Spinal cord (tissue), 10 donors: ENCODE results near the gene INPP5E. TPM values are rescaled to one million over a fixed set of nuclear protein-coding genes. Genes with fewer than 3 reads are reported as not detected.

Experiments
- DNase-seq, 6 donors: peaks; one replicate each; pipeline versions ENCODE4 v3.0.0 to v3.0.0-alpha.2; 2013 to 2015; ENCODE audit warnings: low spot score in 6 of 6, low read depth in 4 of 6
- H3K27ac ChIP-seq: one replicate; pipeline ENCODE4 v1.5.1; 2013; ENCODE audit warnings: low read depth, low read length, control low read depth
- H3K27me3 ChIP-seq: one replicate; pipeline ENCODE4 v1.6.1; 2013; ENCODE audit warnings: low read length; ENCODE audit not compliant: control insufficient read depth, insufficient read depth
- H3K36me3 ChIP-seq: one replicate; pipeline ENCODE4 v1.6.1; 2013; ENCODE audit warnings: low read length; ENCODE audit not compliant: control insufficient read depth, insufficient read depth
- H3K4me1 ChIP-seq: one replicate; pipeline ENCODE4 v1.6.1; 2013; ENCODE audit warnings: low read length; ENCODE audit not compliant: control insufficient read depth, insufficient read depth
- H3K4me3 ChIP-seq: one replicate; pipeline ENCODE4 v1.5.1; 2013; ENCODE audit warnings: low read depth, low read length, control low read depth
- H3K9me3 ChIP-seq: one replicate; pipeline ENCODE4 v1.6.1; 2013; ENCODE audit warnings: low read length; ENCODE audit not compliant: control insufficient read depth, insufficient read depth
- WGBS: methylation state at CpG from one replicate; pipeline ENCODE4 v1.1.5; 2013; ENCODE audit warnings: missing lambda C conversion rate; ENCODE audit not compliant: insufficient coverage; 5-methylcytosine and 5-hydroxymethylcytosine counted together
- polyA plus RNA-seq, 2 donors: library from polyadenylated mRNA; unstranded; fragments of 120-200 nt; gene quantifications; one replicate each; pipeline ENCODE4 v1.2.1, GENCODE V29; 2013; ENCODE audit not compliant: insufficient read length in 2 of 2
- total RNA-seq, 2 donors: library from RNA; depleted of rRNA in 1 of 2; stranded (reverse); fragments of 120-200 nt in 1 of 2; fragments of >200 nt in 1 of 2; gene quantifications; one replicate each; pipeline versions ENCODE4 v1.2.3 to v1.2.4, GENCODE V29; 2013 to 2014
- donor health status: healthy.

INPP5E gene
- total and polyA plus RNA-seq, 4 donors = 7.7 to 33.5 (median 23.3) TPM

DNA sequence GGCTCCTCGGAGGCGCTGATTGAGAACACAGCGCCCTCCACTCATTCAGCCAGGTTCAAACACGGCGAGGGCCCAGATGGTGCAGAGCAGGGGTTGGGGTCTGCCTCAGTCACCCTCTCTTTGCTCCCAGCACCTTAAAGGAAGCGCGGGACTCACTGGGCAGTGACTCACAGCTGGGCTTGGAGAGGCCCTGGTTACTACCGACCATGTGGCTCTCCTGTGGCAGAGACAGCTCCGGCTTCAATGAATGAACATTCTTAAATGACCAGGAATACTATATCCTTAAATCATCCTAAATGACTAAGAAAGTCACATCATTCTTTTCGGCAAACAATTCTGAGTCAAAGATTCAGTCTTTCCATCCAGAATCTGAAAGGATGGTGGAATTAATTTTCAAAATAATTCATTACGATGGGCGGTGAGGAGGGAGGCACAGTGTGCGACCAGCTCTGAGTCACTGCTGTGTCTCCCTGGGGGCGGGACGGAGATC is 1.6 kb upstream of the INPP5E start:
- Histone ChIP-seq H3K4me1 (peaks cover 25% of the 10 kb centered on the region), H3K4me3 (no peak overlapping the region), H3K36me3 (peaks cover 78% of the 10 kb centered on the region), H3K27ac (no peak overlapping the region), H3K27me3 (no peaks in the 10 kb centered on the region), H3K9me3 (no peaks in the 10 kb centered on the region)
- 94% methylated on average over 14 of the region's 15 CpGs for WGBS
- no peak for DNase-seq

GRCh38 chr9:136438548-136439480 is 831 bp downstream of the INPP5E start:
- DNase-seq = peak in 2 of 6 donors; percentile 7 to 46
- Histone ChIP-seq H3K36me3 (peaks cover 78% of the 10 kb centered on the region), H3K4me1 (peaks cover 27% of the 10 kb centered on the region), H3K9me3 (no peaks in the 10 kb centered on the region), H3K27me3 (no peaks in the 10 kb centered on the region), H3K27ac (no peak overlapping the region), H3K4me3 (peak overlapping the region; percentile 63)
- under 1% methylated on average over 91 of the region's 91 CpGs for WGBS

DNA sequence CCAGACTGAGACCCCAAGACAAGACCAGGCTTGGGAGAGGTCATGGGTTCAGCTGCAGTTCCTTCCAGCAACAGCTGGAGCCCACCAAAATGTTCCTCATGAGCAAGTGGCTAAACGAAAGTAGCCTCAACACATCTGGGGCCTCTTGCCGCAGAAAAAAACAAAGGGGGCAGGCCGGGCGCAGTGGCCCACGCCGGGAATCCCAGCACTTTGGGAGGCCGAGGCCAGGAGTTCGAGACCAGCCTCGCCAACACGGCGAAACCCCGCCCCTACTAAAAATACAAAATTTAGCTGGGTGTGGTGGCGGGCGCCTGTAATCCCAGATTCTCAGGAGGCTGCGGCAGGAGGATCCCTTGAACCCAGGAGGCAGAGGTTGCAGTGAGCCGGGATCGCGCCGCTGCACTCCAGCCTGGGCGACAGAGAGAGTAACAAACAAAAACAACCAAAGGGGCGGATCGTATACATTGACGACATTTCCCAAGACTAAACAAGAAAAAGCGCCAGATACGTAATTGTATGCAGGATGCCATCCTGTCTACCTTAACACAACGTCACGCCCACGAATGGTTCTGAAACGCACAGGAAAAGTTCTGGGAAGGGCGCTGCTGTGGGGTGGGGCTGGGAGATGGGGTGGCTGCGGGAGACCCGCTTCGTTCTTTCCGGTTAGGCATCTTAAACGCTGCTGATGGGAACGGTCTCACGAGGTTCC is 1.7 kb downstream of the INPP5E start:
- H3K27me3 ChIP-seq = no peaks in the 10 kb centered on the region
- DNase-seq = peak in 2 of 6 donors; percentile 16 to 30
- peaks cover 27% of the 10 kb centered on the region for H3K4me1 ChIP-seq
- 50% methylated on average over 31 of the region's 37 CpGs for WGBS
- H3K4me3 ChIP-seq = peak overlapping the region; percentile 63
- peaks cover 78% of the 10 kb centered on the region for H3K36me3 ChIP-seq
- H3K9me3 ChIP-seq = no peaks in the 10 kb centered on the region
- no peak overlapping the region for H3K27ac ChIP-seq

DNA sequence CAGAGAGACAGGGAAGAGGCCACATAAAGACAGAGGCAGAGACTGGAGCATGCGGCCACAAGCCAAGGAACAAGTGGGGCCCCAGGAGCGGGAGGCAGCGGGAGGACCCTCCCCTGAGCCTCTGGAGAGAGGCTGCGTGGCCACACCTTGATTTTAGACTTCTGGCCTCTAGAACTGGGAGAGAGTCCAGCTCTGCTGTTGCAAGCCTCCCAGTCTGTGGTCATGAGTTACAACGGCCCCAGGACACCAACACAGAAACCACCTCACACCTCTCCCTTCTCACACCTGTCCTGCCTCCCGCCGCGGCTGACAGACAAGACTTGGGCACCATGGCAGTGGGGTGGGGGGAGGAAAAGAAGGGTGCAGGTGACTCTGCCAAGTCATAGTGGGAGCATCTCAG is 2.2 kb downstream of the INPP5E start:
- Histone ChIP-seq H3K27me3 (no peaks in the 10 kb centered on the region), H3K36me3 (peaks cover 78% of the 10 kb centered on the region), H3K27ac (no peak overlapping the region), H3K4me3 (peak overlapping the region; percentile 63), H3K9me3 (no peaks in the 10 kb centered on the region), H3K4me1 (peaks cover 27% of the 10 kb centered on the region)
- no peak for DNase-seq
- WGBS = 69% methylated on average over 4 of the region's 8 CpGs

DNA sequence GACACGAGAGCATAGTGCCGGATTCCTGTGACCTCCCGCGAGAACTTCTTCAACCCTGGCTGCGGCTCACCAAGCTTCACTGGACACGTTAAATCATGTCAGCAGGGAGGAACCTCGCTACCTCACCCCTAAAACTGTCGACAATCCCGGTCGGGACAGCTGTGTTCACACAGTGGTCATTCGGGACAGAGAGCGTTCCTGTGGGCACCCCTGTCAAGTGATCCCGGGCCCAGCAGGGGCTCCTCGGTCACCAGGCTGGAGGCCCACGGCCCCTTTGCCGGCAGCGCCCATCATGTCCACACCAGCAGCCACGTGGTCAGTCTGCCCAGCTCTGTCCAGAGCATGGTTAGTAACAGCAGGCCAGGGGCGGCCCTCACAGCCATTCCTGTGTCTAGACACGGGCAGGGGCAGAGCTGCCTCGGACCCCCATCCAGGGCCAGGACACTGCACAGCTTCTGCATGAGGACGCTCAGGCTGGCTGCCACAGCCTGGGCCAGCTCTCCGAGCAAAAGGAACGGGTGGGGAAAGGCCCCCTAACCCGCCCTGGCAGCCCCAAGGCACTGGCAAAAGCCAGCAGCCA is 3.5 kb downstream of the INPP5E start:
- H3K36me3 ChIP-seq = peaks cover 74% of the 10 kb centered on the region
- no peak overlapping the region for H3K4me3 ChIP-seq
- no peak overlapping the region for H3K27ac ChIP-seq
- no peaks in the 10 kb centered on the region for H3K9me3 ChIP-seq
- H3K27me3 ChIP-seq = no peaks in the 10 kb centered on the region
- peaks cover 27% of the 10 kb centered on the region for H3K4me1 ChIP-seq
- WGBS = 90% methylated on average over 25 of the region's 25 CpGs
- no peak for DNase-seq

DNA sequence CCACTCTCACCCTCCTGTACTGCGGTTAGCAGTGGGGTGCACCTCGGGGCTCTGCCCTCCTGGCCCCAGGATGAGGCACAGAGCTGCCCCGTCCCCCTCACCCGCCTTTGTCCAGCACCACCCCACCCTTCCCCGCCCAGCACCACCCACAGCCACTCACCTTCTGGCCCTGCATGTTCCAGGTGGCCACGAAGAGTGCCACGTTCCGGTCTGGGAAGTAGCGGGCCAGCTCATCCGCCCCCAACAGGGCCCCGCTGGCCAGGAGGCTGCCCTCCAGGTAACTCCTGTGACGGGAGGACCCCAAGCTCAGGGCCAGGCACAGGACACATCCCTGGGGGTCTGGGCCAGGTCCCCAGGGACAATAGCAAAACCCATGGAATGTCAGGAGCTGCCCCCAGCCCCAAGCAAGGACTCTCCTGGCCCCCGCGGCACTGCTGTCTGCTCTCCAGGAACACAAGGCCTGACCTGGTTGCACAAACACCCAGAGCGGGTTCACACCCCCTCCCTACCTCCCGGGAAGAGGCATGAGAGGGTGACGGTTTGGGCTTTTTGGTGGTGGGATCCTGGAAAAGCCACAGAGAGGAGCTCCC is 5.0 kb downstream of the INPP5E start:
- H3K9me3 ChIP-seq = no peaks in the 10 kb centered on the region
- H3K4me1 ChIP-seq = peaks cover 21% of the 10 kb centered on the region
- H3K36me3 ChIP-seq = peaks cover 77% of the 10 kb centered on the region
- no peak for DNase-seq
- WGBS = 94% methylated on average over 12 of the region's 17 CpGs
- no peaks in the 10 kb centered on the region for H3K27me3 ChIP-seq
- no peak overlapping the region for H3K27ac ChIP-seq
- H3K4me3 ChIP-seq = no peak overlapping the region

DNA sequence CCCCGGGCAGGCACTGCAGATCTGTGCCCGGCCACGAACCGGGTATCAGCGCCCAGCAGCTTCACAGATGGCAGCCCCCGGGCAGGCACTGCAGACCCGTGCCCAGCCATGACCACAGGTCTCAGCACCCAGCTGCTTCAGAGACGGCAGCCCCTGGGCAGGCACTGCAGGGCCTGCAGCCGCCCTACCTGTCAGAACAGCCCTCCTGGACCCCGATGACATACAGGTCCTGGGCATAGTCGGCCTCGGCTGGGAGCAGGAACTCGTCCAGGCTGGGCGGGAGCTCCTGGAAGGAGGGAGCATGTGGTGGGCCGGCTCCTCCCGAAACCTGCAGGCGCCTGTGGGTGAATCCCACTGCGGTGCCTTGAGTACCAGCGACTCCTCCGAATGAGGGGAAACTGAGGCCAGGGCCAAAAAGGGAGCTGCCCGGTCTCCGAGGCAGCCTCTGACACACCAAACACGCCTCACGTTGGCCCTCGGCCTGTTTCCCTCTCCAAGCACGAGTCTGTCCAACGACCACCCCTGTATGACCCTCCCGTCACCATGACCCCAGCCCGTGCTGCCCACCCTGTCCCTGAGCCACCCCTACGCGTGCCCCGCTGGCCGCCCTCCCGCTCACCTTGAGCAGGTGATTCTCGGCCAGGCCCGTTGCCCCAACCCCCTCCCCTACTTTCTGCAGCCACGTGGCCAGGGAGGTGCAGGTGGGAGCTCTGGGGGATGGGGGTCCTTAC is 5.6 kb downstream of the INPP5E start:
- no peak overlapping the region for H3K27ac ChIP-seq
- WGBS = 93% methylated on average over 30 of the region's 37 CpGs
- H3K9me3 ChIP-seq = no peaks in the 10 kb centered on the region
- H3K27me3 ChIP-seq = no peaks in the 10 kb centered on the region
- H3K36me3 ChIP-seq = peaks cover 84% of the 10 kb centered on the region
- H3K4me1 ChIP-seq = peaks cover 21% of the 10 kb centered on the region
- H3K4me3 ChIP-seq = no peak overlapping the region
- no peak for DNase-seq

GRCh38 chr9:136433043-136433715 is 6.5 kb downstream of the INPP5E start:
- no peaks in the 10 kb centered on the region for H3K9me3 ChIP-seq
- DNase-seq = no peak
- 95% methylated on average over 34 of the region's 36 CpGs for WGBS

More at GRCh38 chr9:136433043-136433715, 6.5 kb downstream of the INPP5E start:
- no peak overlapping the region for H3K4me3 ChIP-seq
- no peak overlapping the region for H3K27ac ChIP-seq
- peaks cover 19% of the 10 kb centered on the region for H3K4me1 ChIP-seq
- no peaks in the 10 kb centered on the region for H3K27me3 ChIP-seq
- H3K36me3 ChIP-seq = peaks cover 90% of the 10 kb centered on the region
